Measurements from ENCODE around the gene AMMECR1L. TPM values are rescaled to one million over a fixed set of nuclear protein-coding genes. Genes with fewer than 3 reads are reported as not detected.
"Not testable (repeated sequence)": the region's sequence is repeated elsewhere in the genome, so short reads cannot be mapped to it uniquely, and the experiment has no call there.

AMMECR1L gene
- total and polyA plus RNA-seq, 12 donors: 7.2 to 18.3 (median 12.5) TPM

GRCh38 chr2:127820080-127820668 lies 65.6 kb downstream of the AMMECR1L start:
- TF ChIP-seq POLR2A (IDR thresholded peaks at IDR 0.05): no peak
- no peak for TF ChIP-seq CTCF (IDR thresholded peaks at IDR 0.05)
- H3K9me3 ChIP-seq (replicated peaks in 1 of 3): peaks cover 0 to 16% (median 0%) of the 10 kb centered on the region in 3 donors
- no peaks in the 10 kb centered on the region for H3K4me1 ChIP-seq (replicated peaks in 1 of 2)
- no peaks in the 10 kb centered on the region for H3K36me3 ChIP-seq (replicated peaks in 1 of 2)
- intact Hi-C loops (cut with DNase I): no loop called here
- DNase-seq: no peak
- WGBS, 4 donors: 67 to 80% (median 78%) methylated on average over 6 of the region's 6 CpGs
- H3K27me3 ChIP-seq: no peaks in the 10 kb centered on the region
- no peak overlapping the region for H3K27ac ChIP-seq
- H3K4me3 ChIP-seq: no peak overlapping the region

GRCh38 chr2:127818794-127819425 lies 66.8 kb downstream of the AMMECR1L start:
- Histone ChIP-seq H3K4me1 (replicated peaks in 1 of 2) (no peaks in the 10 kb centered on the region), H3K27ac (no peak overlapping the region), H3K4me3 (no peak overlapping the region), H3K36me3 (replicated peaks in 1 of 2) (no peaks in the 10 kb centered on the region), H3K9me3 (replicated peaks in 1 of 3) (peaks cover 0 to 16% (median 0%) of the 10 kb centered on the region in 3 donors), H3K27me3 (no peaks in the 10 kb centered on the region)
- DNase-seq: no peak
- TF ChIP-seq POLR2A (IDR thresholded peaks at IDR 0.05): no peak
- TF ChIP-seq CTCF (IDR thresholded peaks at IDR 0.05): no peak
- WGBS, 4 donors: 73 to 77% (median 75%) methylated on average over 8 of the region's 8 CpGs
- intact Hi-C loops (cut with DNase I): loop anchor here in 1 of 2 donors (10.0 kb wide), 1 partner anchor 114 kb away; the partner anchor contains the start of gene SFT2D3

GRCh38 chr2:127818241-127818640 lies 67.5 kb downstream of the AMMECR1L start:
- DNase-seq: no peak
- no peak for TF ChIP-seq POLR2A (IDR thresholded peaks at IDR 0.05)
- TF ChIP-seq CTCF (IDR thresholded peaks at IDR 0.05): no peak
- H3K9me3 ChIP-seq (replicated peaks in 1 of 3): peaks cover 0 to 16% (median 0%) of the 10 kb centered on the region in 3 donors
- no peak overlapping the region for H3K4me3 ChIP-seq
- no peaks in the 10 kb centered on the region for H3K36me3 ChIP-seq (replicated peaks in 1 of 2)
- intact Hi-C loops (cut with DNase I): loop anchor here in 1 of 2 donors (10.0 kb wide), 1 partner anchor 113 kb away; the partner anchor contains the start of gene SFT2D3
- 67 to 83% (median 74%) methylated on average over 5 of the region's 5 CpGs for WGBS, 4 donors
- no peaks in the 10 kb centered on the region for H3K4me1 ChIP-seq (replicated peaks in 1 of 2)
- H3K27me3 ChIP-seq: no peaks in the 10 kb centered on the region
- H3K27ac ChIP-seq: no peak overlapping the region

- no peaks in the 10 kb centered on the region for H3K27me3 ChIP-seq
- peaks cover 0 to 4% (median 0%) of the 10 kb centered on the region in 3 donors for H3K9me3 ChIP-seq (replicated peaks in 1 of 3)
- peaks cover 3 to 4% of the 10 kb centered on the region in 2 donors for H3K4me1 ChIP-seq (replicated peaks in 1 of 2)
- TF ChIP-seq CTCF (IDR thresholded peaks at IDR 0.05) (no peak), POLR2A (IDR thresholded peaks at IDR 0.05) (no peak)
- no peak overlapping the region for H3K4me3 ChIP-seq
- no peak for DNase-seq
- no peak overlapping the region for H3K27ac ChIP-seq
- 15 to 52% (median 42%) methylated on average over 1 of the region's 1 CpG for WGBS, 4 donors
- no peaks in the 10 kb centered on the region for H3K36me3 ChIP-seq (replicated peaks in 1 of 2)
- intact Hi-C loops (cut with DNase I): loop anchor here in 1 of 2 donors (10.0 kb wide), 1 partner anchor 110 kb away; the partner anchor contains the start of gene SFT2D3
These were observed 71.1 kb downstream of the AMMECR1L start for GRCh38 chr2:127814677-127815076.

- WGBS, 4 donors: 89 to 96% (median 94%) methylated on average over 3 of the region's 3 CpGs
- peaks cover 8 to 24% of the 10 kb centered on the region in 2 donors for H3K4me1 ChIP-seq (replicated peaks in 1 of 2)
- intact Hi-C loops (cut with DNase I): loop anchor here in 1 of 2 donors (10.0 kb wide), 1 partner anchor 108 kb away; the partner anchor contains the start of gene SFT2D3
- H3K9me3 ChIP-seq (replicated peaks in 1 of 3); H3K27ac ChIP-seq; H3K36me3 ChIP-seq (replicated peaks in 1 of 2); H3K4me3 ChIP-seq; H3K27me3 ChIP-seq; DNase-seq: not testable (repeated sequence)
These were observed 73.3 kb downstream of the AMMECR1L start for GRCh38 chr2:127812441-127812840.
